Prostate gland (tissue), 2 donors: ENCODE results near the gene URI1.

Experiments
- CTCF ChIP-seq, 4 experiments: fragments of 200-600 bp in 2 of 4; fragments of 450-650 bp in 2 of 4; sonication (generic) in 2 of 4; IDR thresholded peaks; 1 replicate in 3 of 4; 2 replicates in 1 of 4; pipeline ENCODE4 v1.5.1; 2016 to 2019; ENCODE audit warnings: antibody characterized with exemption in 4 of 4, mild to moderate bottlenecking in 2 of 4, moderate library complexity in 2 of 4
- POLR2A ChIP-seq: fragments of 450-650 bp; IDR thresholded peaks from one replicate; pipeline ENCODE4 v1.6.1; 2016; ENCODE audit warnings: antibody characterized with exemption, mild to moderate bottlenecking
- POLR2AphosphoS5 ChIP-seq: sonication (generic); formaldehyde crosslinking; IDR thresholded peaks from one replicate; pipeline ENCODE4 v1.6.1; 2017; ENCODE audit warnings: antibody characterized with exemption

DNA sequence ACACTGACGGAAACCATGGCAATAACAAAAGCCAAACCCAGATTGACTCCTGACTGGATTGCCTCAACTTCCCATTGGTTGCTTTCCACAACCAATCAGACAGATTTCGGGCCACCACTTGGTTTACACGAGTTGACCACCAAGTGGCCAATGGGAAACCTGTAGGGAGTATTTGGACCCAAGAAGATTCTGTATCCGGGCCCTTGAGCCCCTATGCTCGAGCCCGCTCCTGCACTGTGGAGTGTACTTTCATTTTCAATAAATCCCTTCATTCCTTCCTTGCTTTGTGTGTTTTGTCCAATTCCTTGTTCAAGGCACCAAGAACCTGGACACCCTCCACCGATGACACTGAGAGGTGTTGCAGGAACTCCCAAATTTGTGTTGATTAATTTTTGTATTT is 24.1 kb upstream of the URI1 start:
- TF ChIP-seq POLR2A, result no peak
- TF ChIP-seq POLR2AphosphoS5, result no peak
- TF ChIP-seq CTCF (IDR thresholded peaks at IDR 0.05), result no peak
